ENCODE data around the gene MAPKAP1. TPM values are rescaled to one million over a fixed set of nuclear protein-coding genes. Genes with fewer than 3 reads are reported as not detected.

The MAPKAP1 gene
- total RNA-seq, 1 donor from 2014 or later = 127 TPM

DNA sequence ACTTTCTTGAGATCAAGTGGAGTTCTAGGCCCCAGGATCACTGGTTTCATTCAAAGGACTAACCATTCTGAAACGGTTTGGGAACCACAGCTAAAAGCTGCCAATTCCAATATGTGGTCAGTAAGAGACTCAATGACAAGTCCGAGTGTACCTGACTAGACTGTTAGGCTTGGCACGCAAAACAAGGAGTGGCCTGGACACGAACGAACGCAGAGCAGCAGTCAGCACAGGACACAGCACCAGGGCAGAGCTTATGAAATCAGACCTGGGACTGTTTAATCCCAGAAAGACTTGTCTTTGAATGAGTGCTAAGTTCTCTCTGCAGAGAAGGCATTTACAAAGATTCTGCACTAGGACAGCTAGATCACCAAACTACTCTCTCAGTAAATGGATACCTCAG lies 231.6 kb downstream of the MAPKAP1 start:
- no peak overlapping the region for H3K4me3 ChIP-seq
- peaks cover 16% of the 10 kb centered on the region for H3K36me3 ChIP-seq
- TF ChIP-seq, protein P1, sequence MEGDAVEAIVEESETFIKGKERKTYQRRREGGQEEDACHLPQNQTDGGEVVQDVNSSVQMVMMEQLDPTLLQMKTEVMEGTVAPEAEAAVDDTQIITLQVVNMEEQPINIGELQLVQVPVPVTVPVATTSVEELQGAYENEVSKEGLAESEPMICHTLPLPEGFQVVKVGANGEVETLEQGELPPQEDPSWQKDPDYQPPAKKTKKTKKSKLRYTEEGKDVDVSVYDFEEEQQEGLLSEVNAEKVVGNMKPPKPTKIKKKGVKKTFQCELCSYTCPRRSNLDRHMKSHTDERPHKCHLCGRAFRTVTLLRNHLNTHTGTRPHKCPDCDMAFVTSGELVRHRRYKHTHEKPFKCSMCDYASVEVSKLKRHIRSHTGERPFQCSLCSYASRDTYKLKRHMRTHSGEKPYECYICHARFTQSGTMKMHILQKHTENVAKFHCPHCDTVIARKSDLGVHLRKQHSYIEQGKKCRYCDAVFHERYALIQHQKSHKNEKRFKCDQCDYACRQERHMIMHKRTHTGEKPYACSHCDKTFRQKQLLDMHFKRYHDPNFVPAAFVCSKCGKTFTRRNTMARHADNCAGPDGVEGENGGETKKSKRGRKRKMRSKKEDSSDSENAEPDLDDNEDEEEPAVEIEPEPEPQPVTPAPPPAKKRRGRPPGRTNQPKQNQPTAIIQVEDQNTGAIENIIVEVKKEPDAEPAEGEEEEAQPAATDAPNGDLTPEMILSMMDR (IDR thresholded peaks at IDR 0.05; ENCODE audit: borderline replicate concordance) = no peak
- H3K27me3 ChIP-seq (ENCODE audit: low read depth) = no peaks in the 10 kb centered on the region
- DNase-seq = no peak
- intact Hi-C loops (cut with micrococcal nuclease) = no loop called here
- no peaks in the 10 kb centered on the region for H3K9me3 ChIP-seq (replicated peaks)
- H3K27ac ChIP-seq (replicated peaks) = peak overlapping the region; percentile 79
- H3K4me1 ChIP-seq = peaks cover 60% of the 10 kb centered on the region

DNA sequence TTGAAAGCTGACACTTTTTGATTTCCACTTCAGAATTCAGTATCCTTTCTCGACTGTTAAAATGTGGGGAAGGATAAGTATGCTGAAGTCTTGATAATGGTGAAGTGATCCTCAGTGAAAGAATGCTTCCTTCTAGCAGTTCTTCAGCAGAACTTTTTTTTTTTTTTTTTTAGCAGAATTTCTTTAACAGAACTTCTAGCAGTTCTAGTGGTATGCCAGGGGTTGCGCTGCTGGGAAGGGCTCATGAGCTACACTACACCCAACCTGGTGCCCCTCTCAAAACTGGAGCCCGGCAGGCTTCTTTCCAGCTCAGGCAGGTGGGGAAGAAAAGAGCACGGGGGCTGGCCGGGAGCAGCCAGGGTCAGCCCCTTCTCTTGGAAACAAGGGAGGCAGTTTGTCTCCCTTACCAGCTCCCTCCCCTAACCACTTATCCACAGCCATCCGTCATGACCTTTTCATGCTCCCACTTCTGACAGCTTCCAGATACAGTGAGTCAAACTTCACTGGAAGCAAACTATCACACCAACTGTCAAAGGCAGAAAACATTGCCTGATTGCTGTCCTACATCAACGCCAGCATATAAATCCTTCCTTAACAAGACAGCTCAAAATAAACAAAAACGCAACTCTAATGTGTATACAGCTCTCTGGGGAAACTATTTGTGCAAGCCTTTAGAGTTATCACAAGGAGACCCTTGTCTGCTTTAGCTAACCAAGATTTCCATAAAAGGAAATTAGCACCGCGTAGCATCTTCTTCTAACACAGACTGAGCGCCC lies 233.9 kb downstream of the MAPKAP1 start:
- Histone ChIP-seq H3K4me3 (peak overlapping the region; percentile 25), H3K4me1 (peaks cover 67% of the 10 kb centered on the region)
- intact Hi-C loops (cut with micrococcal nuclease) = no loop called here

DNA sequence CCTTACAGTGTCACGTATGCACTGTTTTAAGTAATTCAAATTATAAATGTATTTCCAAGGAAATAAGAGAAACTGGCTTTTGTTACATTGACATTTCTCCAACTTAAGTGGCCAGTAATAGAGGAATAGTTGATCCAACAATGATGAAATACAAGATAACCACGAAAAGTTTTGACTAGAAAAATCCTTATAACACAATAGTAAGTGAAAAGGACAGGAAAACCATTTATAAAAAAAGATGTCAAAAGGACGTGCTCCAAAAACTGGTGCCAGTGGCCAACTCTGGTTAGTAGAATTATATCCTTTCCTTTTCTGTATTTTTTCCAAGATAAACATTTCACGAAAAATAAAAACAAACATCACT lies 234.5 kb downstream of the MAPKAP1 start:
- peak overlapping the region; percentile 79 for H3K27ac ChIP-seq (replicated peaks)
- H3K27me3 ChIP-seq (ENCODE audit: low read depth) = no peaks in the 10 kb centered on the region
- DNase-seq = no peak
- H3K9me3 ChIP-seq (replicated peaks) = no peaks in the 10 kb centered on the region
- no peak overlapping the region for H3K4me3 ChIP-seq
- H3K4me1 ChIP-seq = peaks cover 72% of the 10 kb centered on the region
- no peaks in the 10 kb centered on the region for H3K36me3 ChIP-seq
- TF ChIP-seq, protein P1 (IDR thresholded peaks at IDR 0.05; ENCODE audit: borderline replicate concordance) = no peak
- intact Hi-C loops (cut with micrococcal nuclease) = no loop called here

More for the DNA sequence above, 233.9 kb downstream of the MAPKAP1 start:
- Histone ChIP-seq H3K27ac (replicated peaks) (peak overlapping the region; percentile 79), H3K36me3 (peaks cover 4% of the 10 kb centered on the region), H3K9me3 (replicated peaks) (no peaks in the 10 kb centered on the region), H3K27me3 (ENCODE audit: low read depth) (no peaks in the 10 kb centered on the region)
- peak; percentile 34 for DNase-seq
- TF ChIP-seq, protein P1 (IDR thresholded peaks at IDR 0.05; ENCODE audit: borderline replicate concordance) = no peak

DNA sequence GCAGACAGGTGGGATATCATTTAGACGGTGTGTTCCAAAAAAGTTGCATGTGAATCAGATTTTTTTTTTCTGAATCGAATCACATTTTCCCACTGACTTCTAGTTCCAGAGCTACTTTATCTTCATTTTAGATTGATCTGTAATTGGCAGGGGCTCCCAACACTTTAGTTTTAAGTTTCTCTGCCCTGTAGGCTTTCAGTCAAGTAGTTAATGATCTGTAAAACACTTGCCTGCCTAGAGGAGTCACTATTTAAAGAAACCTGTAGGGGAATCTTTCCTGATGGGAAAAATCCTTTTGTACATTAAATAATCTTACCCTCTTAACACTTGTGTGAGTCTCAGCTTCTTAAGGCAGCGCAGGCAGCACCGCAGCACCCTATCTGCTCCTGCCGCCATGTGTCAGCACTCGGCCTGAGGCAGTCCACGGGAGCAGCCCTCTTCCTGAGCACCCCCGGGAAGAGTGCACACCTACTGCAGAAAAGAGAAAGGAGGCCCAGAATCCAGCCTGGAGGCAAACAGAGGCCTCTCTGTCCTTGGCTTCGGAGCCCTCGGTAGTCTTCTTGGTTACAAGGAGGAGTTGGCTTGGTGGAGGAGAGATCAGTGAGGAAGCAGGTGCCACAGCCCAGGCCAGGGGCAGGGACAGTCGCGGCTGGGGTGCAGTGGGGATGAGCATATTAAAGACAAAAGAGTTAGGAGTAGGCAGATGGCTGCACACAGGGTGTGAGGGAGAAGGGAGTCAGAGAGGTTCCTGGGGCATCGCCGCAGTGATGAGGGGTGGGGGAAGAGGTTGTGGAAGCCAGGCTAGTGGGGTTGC lies 236.0 kb downstream of the MAPKAP1 start:
- no peak for DNase-seq
- H3K36me3 ChIP-seq = no peaks in the 10 kb centered on the region
- peak overlapping the region; percentile 79 for H3K27ac ChIP-seq (replicated peaks)
- H3K9me3 ChIP-seq (replicated peaks) = no peaks in the 10 kb centered on the region
- peaks cover 73% of the 10 kb centered on the region for H3K4me1 ChIP-seq
- no peaks in the 10 kb centered on the region for H3K27me3 ChIP-seq (ENCODE audit: low read depth)
- TF ChIP-seq, protein P1 (IDR thresholded peaks at IDR 0.05; ENCODE audit: borderline replicate concordance) = no peak
- no peak overlapping the region for H3K4me3 ChIP-seq
- intact Hi-C loops (cut with micrococcal nuclease) = no loop called here

DNA sequence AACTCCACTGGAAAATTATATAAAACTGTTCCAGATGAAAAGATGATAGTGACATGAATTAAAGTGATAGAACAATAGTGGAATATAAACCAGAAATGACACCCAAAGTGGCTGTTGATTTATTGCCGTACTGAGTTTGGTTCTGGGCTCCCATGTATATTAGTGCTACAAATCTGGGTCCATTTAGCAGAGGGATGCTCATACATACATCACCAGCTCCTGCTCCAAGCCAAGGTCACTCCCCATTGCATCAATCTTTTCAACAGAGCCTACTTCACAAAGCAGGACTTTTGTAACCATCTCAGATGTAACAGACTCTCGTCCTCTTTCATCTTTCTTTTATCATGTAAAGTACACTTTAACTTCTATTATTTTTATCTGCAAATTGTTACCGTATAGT lies 236.8 kb downstream of the MAPKAP1 start:
- no peaks in the 10 kb centered on the region for H3K9me3 ChIP-seq (replicated peaks)
- intact Hi-C loops (cut with micrococcal nuclease) = no loop called here
- DNase-seq = no peak
- H3K4me1 ChIP-seq = peaks cover 66% of the 10 kb centered on the region
- no peak overlapping the region for H3K4me3 ChIP-seq
- no peak overlapping the region for H3K27ac ChIP-seq (replicated peaks)
- H3K36me3 ChIP-seq = no peaks in the 10 kb centered on the region
- H3K27me3 ChIP-seq (ENCODE audit: low read depth) = no peaks in the 10 kb centered on the region
- TF ChIP-seq, protein P1 (IDR thresholded peaks at IDR 0.05; ENCODE audit: borderline replicate concordance) = no peak

All from left ventricle myocardium inferior (tissue), 1 donor.